Bronchial epithelial cell (primary cell): ENCODE results near the gene CSRNP2. TPM values are rescaled to one million over a fixed set of nuclear protein-coding genes. Genes with fewer than 3 reads are reported as not detected.

Source experiments
- DNase-seq: peaks from one replicate; pipeline ENCODE4 v3.0.0-alpha.2; 2010; ENCODE audit warnings: low read depth
- FAIRE-seq: peaks from 2 replicates; lab custom pipeline; 2011; peaks lifted over from hg19 to GRCh38; lab: Jason Lieb, UNC
- H3K27me3 ChIP-seq: 2 replicates; pipeline ENCODE4 v1.5.1; 2011; ENCODE audit warnings: low read length; ENCODE audit not compliant: control insufficient read depth, insufficient read depth
- H3K36me3 ChIP-seq: 2 replicates; pipeline ENCODE4 v1.5.1; 2011; ENCODE audit warnings: low read length; ENCODE audit not compliant: control insufficient read depth, insufficient read depth
- H3K4me3 ChIP-seq: 2 replicates; pipeline ENCODE4 v1.5.1; 2011; ENCODE audit warnings: mild to moderate bottlenecking, low read depth, low read length, control low read depth
- total RNA-seq: library from RNA; depleted of rRNA; stranded (reverse); fragments of >200 nt; gene quantifications from 2 replicates; pipeline ENCODE4 v1.2.1, GENCODE V29; 2014
- TF ChIP-seq, protein P1 (sequence below): IDR thresholded peaks from 2 replicates; pipeline ENCODE4 v1.5.1; 2011; ENCODE audit warnings: mild to moderate bottlenecking, moderate library complexity, low read length, control low read depth, inconsistent platforms; ENCODE audit not compliant: insufficient read depth, severe bottlenecking

Gene CSRNP2
- total RNA-seq, 1 donor from 2014 or later: 14.5 TPM

- DNase-seq: peak; percentile 85
- Histone ChIP-seq H3K4me3 (peak within 1 kb of the TSS; percentile 67), H3K36me3 (peaks cover under 1% of the 10 kb centered on the region), H3K27me3 (no peaks in the 10 kb centered on the region)
- TF ChIP-seq, protein P1, sequence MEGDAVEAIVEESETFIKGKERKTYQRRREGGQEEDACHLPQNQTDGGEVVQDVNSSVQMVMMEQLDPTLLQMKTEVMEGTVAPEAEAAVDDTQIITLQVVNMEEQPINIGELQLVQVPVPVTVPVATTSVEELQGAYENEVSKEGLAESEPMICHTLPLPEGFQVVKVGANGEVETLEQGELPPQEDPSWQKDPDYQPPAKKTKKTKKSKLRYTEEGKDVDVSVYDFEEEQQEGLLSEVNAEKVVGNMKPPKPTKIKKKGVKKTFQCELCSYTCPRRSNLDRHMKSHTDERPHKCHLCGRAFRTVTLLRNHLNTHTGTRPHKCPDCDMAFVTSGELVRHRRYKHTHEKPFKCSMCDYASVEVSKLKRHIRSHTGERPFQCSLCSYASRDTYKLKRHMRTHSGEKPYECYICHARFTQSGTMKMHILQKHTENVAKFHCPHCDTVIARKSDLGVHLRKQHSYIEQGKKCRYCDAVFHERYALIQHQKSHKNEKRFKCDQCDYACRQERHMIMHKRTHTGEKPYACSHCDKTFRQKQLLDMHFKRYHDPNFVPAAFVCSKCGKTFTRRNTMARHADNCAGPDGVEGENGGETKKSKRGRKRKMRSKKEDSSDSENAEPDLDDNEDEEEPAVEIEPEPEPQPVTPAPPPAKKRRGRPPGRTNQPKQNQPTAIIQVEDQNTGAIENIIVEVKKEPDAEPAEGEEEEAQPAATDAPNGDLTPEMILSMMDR: no peak
- FAIRE-seq: no peak
These were observed 57.4 kb downstream of the CSRNP2 start, which contains the start of gene SLC11A2 for GRCh38 chr12:51025836-51026638. Gene SLC11A2, minus strand, starts transcription at chr12:51026384. Its CDS starts 15,656 bp downstream, at chr12:51010728.

DNA sequence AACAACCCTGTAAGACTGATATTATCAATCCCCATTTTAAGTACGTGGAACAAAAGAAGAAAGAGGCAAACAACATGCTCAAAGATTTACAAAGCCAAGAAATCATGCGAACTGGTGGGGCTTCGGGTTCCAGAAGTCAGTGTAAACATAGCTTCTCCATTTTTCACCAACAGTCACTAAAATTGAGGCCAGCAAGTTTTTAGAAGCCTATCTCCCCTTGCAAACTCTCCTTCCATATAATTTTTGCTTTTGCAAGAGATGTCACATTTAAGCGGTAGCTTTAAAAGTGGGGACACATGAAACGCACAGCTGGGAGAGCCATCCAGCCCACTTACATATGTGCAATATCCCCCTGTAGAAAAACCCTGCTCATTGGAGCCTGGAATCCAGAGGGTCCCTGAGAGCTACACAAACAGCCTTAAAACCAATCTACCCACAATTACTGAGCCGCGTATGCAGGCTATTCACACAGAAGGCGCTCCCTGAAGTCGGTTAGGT lies 58.0 kb downstream of the CSRNP2 start:
- TF ChIP-seq, protein P1: no peak
- no peaks in the 10 kb centered on the region for H3K27me3 ChIP-seq
- DNase-seq: no peak
- FAIRE-seq: no peak
- peak overlapping the region; percentile 67 for H3K4me3 ChIP-seq
- peaks cover 1% of the 10 kb centered on the region for H3K36me3 ChIP-seq

- DNase-seq (no peak), FAIRE-seq (no peak)
- TF ChIP-seq, protein P1: no peak
- Histone ChIP-seq H3K36me3 (peaks cover 1% of the 10 kb centered on the region), H3K4me3 (peak overlapping the region; percentile 35), H3K27me3 (no peaks in the 10 kb centered on the region)
These were observed 59.6 kb downstream of the CSRNP2 start for GRCh38 chr12:51023625-51024382.

DNA sequence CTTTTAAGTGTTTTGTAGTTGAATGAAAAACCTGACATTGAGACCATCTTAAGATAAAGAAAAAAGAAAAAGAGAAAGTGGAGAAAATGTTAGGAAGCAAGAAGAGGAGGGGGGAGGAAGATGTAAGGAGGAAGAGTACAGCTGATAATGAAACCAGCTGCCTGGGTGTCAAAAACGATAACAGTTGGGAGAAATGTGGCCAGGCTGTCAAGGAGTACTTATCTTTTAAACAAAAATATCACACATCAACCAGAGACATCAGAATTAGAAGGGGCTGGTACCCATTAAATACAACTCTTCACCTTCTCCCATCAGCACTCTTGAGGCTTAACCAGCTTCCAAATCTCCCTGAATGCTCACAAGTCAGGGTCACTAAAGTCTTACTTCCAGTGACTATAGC lies 61.7 kb downstream of the CSRNP2 start:
- DNase-seq (no peak), FAIRE-seq (no peak)
- Histone ChIP-seq H3K27me3 (no peaks in the 10 kb centered on the region), H3K36me3 (peaks cover 1% of the 10 kb centered on the region), H3K4me3 (no peak overlapping the region)
- TF ChIP-seq, protein P1: no peak

DNA sequence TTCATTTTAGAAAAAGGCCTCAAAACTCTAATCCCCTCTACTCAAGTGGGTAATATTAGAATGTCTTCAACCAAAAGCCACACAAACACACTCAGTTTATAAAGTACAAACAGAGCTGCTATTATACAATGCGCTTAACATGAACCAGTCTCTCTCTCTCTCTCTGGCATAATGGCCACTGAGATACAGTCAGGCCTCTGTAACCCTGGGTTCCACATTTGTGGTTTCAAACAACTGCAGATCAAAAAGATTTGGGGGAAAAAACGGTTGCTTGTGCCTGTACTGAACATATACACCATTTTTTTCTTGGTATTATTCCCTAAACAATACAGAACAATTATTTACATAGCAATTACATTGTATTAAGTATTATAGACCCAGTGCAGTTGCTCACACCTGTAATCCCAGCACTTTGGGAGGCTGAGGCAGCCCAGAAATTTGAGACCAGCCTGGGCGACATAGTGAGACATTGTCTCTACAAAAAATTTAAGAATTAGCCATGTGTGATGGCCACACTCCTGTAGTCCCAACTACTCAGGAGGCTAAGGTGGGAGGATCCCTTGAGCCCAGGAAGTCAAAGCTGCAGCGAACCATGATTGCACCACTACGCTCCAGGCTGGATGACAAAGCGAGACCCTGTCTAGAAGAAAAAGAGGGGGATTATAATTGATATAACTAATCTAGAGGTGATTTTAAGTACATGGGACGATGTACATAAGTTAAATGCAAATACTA lies 62.8 kb downstream of the CSRNP2 start:
- peaks cover 1% of the 10 kb centered on the region for H3K36me3 ChIP-seq
- no peaks in the 10 kb centered on the region for H3K27me3 ChIP-seq
- TF ChIP-seq, protein P1: no peak
- DNase-seq (no peak), FAIRE-seq (no peak)
- no peak overlapping the region for H3K4me3 ChIP-seq
